Natural killer cell (primary cell): ENCODE data around the gene NLE1. TPM values are rescaled to one million over a fixed set of nuclear protein-coding genes. Genes with fewer than 3 reads are reported as not detected.
A peak's percentile ranks its signal among the peaks of the same experiment; 100 is the strongest.

Experiments
- ATAC-seq, 3 donors: fragments of 150-1000 bp in 2 of 3; fragments of 200-7000 bp in 1 of 3; cut with Tn5 transposase; 1 replicate in 1 of 3; 2 replicates in 2 of 3; pipeline ENCODE4 v1.10.0; 2021; ENCODE audit warnings: mild to moderate bottlenecking in 2 of 3, moderate library complexity in 2 of 3
- DNase-seq, 2 donors: peaks; one replicate each; pipeline versions ENCODE4 v3.0.0 to v3.0.0-alpha.2; 2013 to 2021; ENCODE audit warnings: mixed read lengths in 1 of 2
- H3K27ac ChIP-seq: one replicate; pipeline ENCODE4 v1.5.1; 2013; ENCODE audit warnings: mild to moderate bottlenecking, low read length
- H3K27me3 ChIP-seq: one replicate; pipeline ENCODE4 v1.6.1; 2013; ENCODE audit warnings: low read length; ENCODE audit not compliant: control insufficient read depth, insufficient read depth
- H3K36me3 ChIP-seq: one replicate; pipeline ENCODE4 v1.6.1; 2013; ENCODE audit warnings: low read length; ENCODE audit not compliant: control insufficient read depth, insufficient read depth
- H3K4me1 ChIP-seq: one replicate; pipeline ENCODE4 v1.6.1; 2013; ENCODE audit warnings: low read length; ENCODE audit not compliant: control insufficient read depth, insufficient read depth
- H3K4me3 ChIP-seq: one replicate; pipeline ENCODE4 v1.5.1; 2013; ENCODE audit warnings: low read length
- H3K9me3 ChIP-seq: one replicate; pipeline ENCODE4 v1.6.1; 2013; ENCODE audit warnings: low read length; ENCODE audit not compliant: control insufficient read depth, insufficient read depth
- H3K27ac Mint-ChIP-seq, 2 donors: one replicate each; pipeline ENCODE4 v1.8.0; 2022; ENCODE audit warnings: mild to moderate bottlenecking in 2 of 2, mixed read lengths in 2 of 2, moderate library complexity in 1 of 2
- H3K27me3 Mint-ChIP-seq, 2 donors: one replicate each; pipeline ENCODE4 v1.8.0; 2022; ENCODE audit warnings: low read depth in 2 of 2, mixed read lengths in 2 of 2
- H3K36me3 Mint-ChIP-seq: one replicate; pipeline ENCODE4 v1.8.0; 2022; ENCODE audit warnings: mixed read lengths
- H3K4me1 Mint-ChIP-seq, 2 donors: one replicate each; pipeline ENCODE4 v1.8.0; 2022; ENCODE audit warnings: mixed read lengths in 2 of 2
- H3K4me3 Mint-ChIP-seq: one replicate; pipeline ENCODE4 v1.8.0; 2022; ENCODE audit warnings: mild to moderate bottlenecking, moderate library complexity, mixed read lengths
- H3K9me3 Mint-ChIP-seq, 2 donors: one replicate each; pipeline ENCODE4 v1.8.0; 2022; ENCODE audit warnings: mixed read lengths in 2 of 2
- CTCF ChIP-seq: fragments of 200-600 bp; IDR thresholded peaks from one replicate; pipeline ENCODE4 v1.8.0; 2022; ENCODE audit warnings: antibody characterized with exemption
- WGBS: methylation state at CpG from one replicate; pipeline ENCODE4 v1.1.7; 2013; ENCODE audit warnings: missing lambda C conversion rate; ENCODE audit not compliant: insufficient coverage; 5-methylcytosine and 5-hydroxymethylcytosine counted together
- intact Hi-C: fragments of 100-400 bp; cut with micrococcal nuclease; formaldehyde crosslinking; loops from one replicate; pipeline ENCODE4 v1.14.2; 2022
- total RNA-seq, 4 donors: library from RNA; stranded (reverse); fragments of 120-200 nt in 1 of 4; gene quantifications; one replicate each; pipeline versions ENCODE4 v1.2.3 to v1.2.4, GENCODE V29; 2013 to 2022

Gene NLE1
- total RNA-seq, 3 donors from 2014 or later (not counting 1 experiment from before 2014, with no cell fraction given): 4.0 to 7.9 (median 6.1) TPM

GRCh38 chr17:35121315-35121714 is 20.8 kb downstream of the NLE1 start, which contains the start of gene FNDC8:
FNDC8 (plus strand) TSS chr17:35121615; CDS start chr17:35121694, 79 bp downstream.
- Mint-ChIP-seq H3K27ac (no peak within 1 kb of the TSS), H3K9me3 (no peaks in the 10 kb centered on the region), H3K4me3 (peak within 1 kb of the TSS; percentile 45), H3K27me3 (no peaks in the 10 kb centered on the region), H3K4me1 (peaks cover 23 to 29% of the 10 kb centered on the region in 2 donors), H3K36me3 (no peaks in the 10 kb centered on the region)
- Histone ChIP-seq H3K27me3 (no peaks in the 10 kb centered on the region), H3K4me1 (peaks cover 29% of the 10 kb centered on the region), H3K27ac (no peak within 1 kb of the TSS), H3K36me3 (no peaks in the 10 kb centered on the region), H3K9me3 (no peaks in the 10 kb centered on the region), H3K4me3 (no peak within 1 kb of the TSS)
- DNase-seq (no peak), ATAC-seq (no peak)
- 100% methylated on average over 3 of the region's 3 CpGs for WGBS
- intact Hi-C loops: loop anchor here (2.0 kb wide), 1 partner anchor 701 kb away; no protein-coding TSS in a partner anchor
- no peak for TF ChIP-seq CTCF

GRCh38 chr17:35119370-35120165 is 22.5 kb downstream of the NLE1 start, which contains the start of gene RAD51D:
RAD51D (minus strand) TSS chr17:35119860; CDS start chr17:35119613, 247 bp downstream.
- Mint-ChIP-seq H3K9me3 (no peaks in the 10 kb centered on the region), H3K36me3 (no peaks in the 10 kb centered on the region), H3K27ac (peak within 1 kb of the TSS; percentile 83 to 94), H3K27me3 (no peaks in the 10 kb centered on the region), H3K4me1 (peaks cover 32 to 40% of the 10 kb centered on the region in 2 donors), H3K4me3 (peak within 1 kb of the TSS; percentile 94)
- H3K27ac ChIP-seq: peak within 1 kb of the TSS; percentile 82
- intact Hi-C loops: loop anchor here (1.0 to 2.0 kb wide), 4 partner anchors 31 to 699 kb away; partner anchors contain the start of gene RFFL
- ATAC-seq: peak; percentile 93 to 97 (median 95)
- peak; percentile 91 for TF ChIP-seq CTCF
- H3K4me3 ChIP-seq: peak within 1 kb of the TSS; percentile 95
- WGBS: under 1% methylated on average over 63 of the region's 72 CpGs
- no peaks in the 10 kb centered on the region for H3K9me3 ChIP-seq
- peak; percentile 84 to 92 for DNase-seq
- H3K4me1 ChIP-seq: peaks cover 29% of the 10 kb centered on the region
- no peaks in the 10 kb centered on the region for H3K27me3 ChIP-seq
- H3K36me3 ChIP-seq: no peaks in the 10 kb centered on the region

GRCh38 chr17:35117984-35118383 is 24.1 kb downstream of the NLE1 start:
- Mint-ChIP-seq H3K4me3 (peak overlapping the region; percentile 79), H3K27ac (peak overlapping the region; percentile 83 to 94), H3K27me3 (no peaks in the 10 kb centered on the region), H3K36me3 (no peaks in the 10 kb centered on the region), H3K4me1 (peaks cover 41 to 43% of the 10 kb centered on the region in 2 donors), H3K9me3 (no peaks in the 10 kb centered on the region)
- Histone ChIP-seq H3K36me3 (no peaks in the 10 kb centered on the region), H3K27ac (no peak overlapping the region), H3K4me1 (peaks cover 29% of the 10 kb centered on the region), H3K27me3 (no peaks in the 10 kb centered on the region), H3K9me3 (no peaks in the 10 kb centered on the region), H3K4me3 (no peak overlapping the region)
- ATAC-seq (peak in 1 of 3 donors; percentile 34), DNase-seq (peak in 1 of 2 donors; percentile 59)
- intact Hi-C loops: loop anchor here (1.0 to 2.0 kb wide), 2 partner anchors 29 to 120 kb away; no protein-coding TSS in a partner anchor
- TF ChIP-seq CTCF: no peak
